Tibial nerve (tissue), 4 donors: ENCODE results near the gene TTC19. TPM values are rescaled to one million over a fixed set of nuclear protein-coding genes. Genes with fewer than 3 reads are reported as not detected.
A peak's percentile ranks its signal among the peaks of the same experiment; 100 is the strongest.

Experiments used
- DNase-seq, 2 donors: peaks; one replicate each; pipeline ENCODE4 v3.0.0-alpha.2; 2019; ENCODE audit warnings: low spot score in 2 of 2
- H3K27ac ChIP-seq, 4 donors: fragments of 200-600 bp; sonication (generic) in 3 of 4; one replicate each; pipeline ENCODE4 v1.5.1; 2017 to 2019; ENCODE audit warnings: mild to moderate bottlenecking in 1 of 4
- H3K27me3 ChIP-seq, 2 donors: fragments of 200-600 bp; sonication (generic) in 1 of 2; one replicate each; pipeline versions ENCODE4 v1.5.1 to v1.6.0; 2017 to 2019
- H3K36me3 ChIP-seq, 3 donors: fragments of 200-600 bp; sonication (generic); one replicate each; pipeline ENCODE4 v1.5.1; 2018 to 2019
- H3K4me1 ChIP-seq, 4 donors: fragments of 200-600 bp; sonication (generic) in 3 of 4; one replicate each; pipeline ENCODE4 v1.5.1; 2017 to 2019
- H3K4me3 ChIP-seq, 4 donors: fragments of 200-600 bp; sonication (generic) in 3 of 4; one replicate each; pipeline ENCODE4 v1.5.1; 2017 to 2019; ENCODE audit warnings: mild to moderate bottlenecking in 1 of 4, moderate library complexity in 1 of 4
- H3K9me3 ChIP-seq, 4 donors: fragments of 200-600 bp; sonication (generic) in 3 of 4; one replicate each; pipeline ENCODE4 v1.5.1; 2017 to 2019
- EP300 ChIP-seq, 2 donors: sonication (generic); formaldehyde crosslinking; IDR thresholded peaks; one replicate each; pipeline ENCODE4 v1.6.1; 2017; ENCODE audit warnings: antibody characterized with exemption in 2 of 2, mild to moderate bottlenecking in 1 of 2
- POLR2A ChIP-seq, 2 donors: fragments of 450-650 bp; IDR thresholded peaks; one replicate each; pipeline ENCODE4 v1.6.1; 2017; ENCODE audit warnings: antibody characterized with exemption in 2 of 2, mild to moderate bottlenecking in 2 of 2, moderate library complexity in 2 of 2
- WGBS, 2 donors: methylation state at CpG; one replicate each; pipeline ENCODE4 v1.1.5; 2018; 5-methylcytosine and 5-hydroxymethylcytosine counted together
- total RNA-seq, 4 donors: library from RNA; depleted of rRNA; stranded (reverse); fragments of >200 nt; gene quantifications; one replicate each; pipeline ENCODE4 v1.1.0, GENCODE V29; 2016
- TF ChIP-seq, protein P1 (sequence below), 5 experiments: fragments of 200-600 bp in 3 of 5; fragments of 450-650 bp in 2 of 5; sonication (generic) in 3 of 5; IDR thresholded peaks; one replicate each; pipeline ENCODE4 v1.5.1; 2016 to 2019; ENCODE audit warnings: antibody characterized with exemption in 5 of 5, mild to moderate bottlenecking in 3 of 5, moderate library complexity in 2 of 5

The TTC19 gene, protein sequence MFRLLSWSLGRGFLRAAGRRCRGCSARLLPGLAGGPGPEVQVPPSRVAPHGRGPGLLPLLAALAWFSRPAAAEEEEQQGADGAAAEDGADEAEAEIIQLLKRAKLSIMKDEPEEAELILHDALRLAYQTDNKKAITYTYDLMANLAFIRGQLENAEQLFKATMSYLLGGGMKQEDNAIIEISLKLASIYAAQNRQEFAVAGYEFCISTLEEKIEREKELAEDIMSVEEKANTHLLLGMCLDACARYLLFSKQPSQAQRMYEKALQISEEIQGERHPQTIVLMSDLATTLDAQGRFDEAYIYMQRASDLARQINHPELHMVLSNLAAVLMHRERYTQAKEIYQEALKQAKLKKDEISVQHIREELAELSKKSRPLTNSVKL
- 100 to 1,000 TPM in 3 of 4 donors, 10 to 100 TPM in 1; 88.3 to 152 (median 124) TPM for total RNA-seq

DNA sequence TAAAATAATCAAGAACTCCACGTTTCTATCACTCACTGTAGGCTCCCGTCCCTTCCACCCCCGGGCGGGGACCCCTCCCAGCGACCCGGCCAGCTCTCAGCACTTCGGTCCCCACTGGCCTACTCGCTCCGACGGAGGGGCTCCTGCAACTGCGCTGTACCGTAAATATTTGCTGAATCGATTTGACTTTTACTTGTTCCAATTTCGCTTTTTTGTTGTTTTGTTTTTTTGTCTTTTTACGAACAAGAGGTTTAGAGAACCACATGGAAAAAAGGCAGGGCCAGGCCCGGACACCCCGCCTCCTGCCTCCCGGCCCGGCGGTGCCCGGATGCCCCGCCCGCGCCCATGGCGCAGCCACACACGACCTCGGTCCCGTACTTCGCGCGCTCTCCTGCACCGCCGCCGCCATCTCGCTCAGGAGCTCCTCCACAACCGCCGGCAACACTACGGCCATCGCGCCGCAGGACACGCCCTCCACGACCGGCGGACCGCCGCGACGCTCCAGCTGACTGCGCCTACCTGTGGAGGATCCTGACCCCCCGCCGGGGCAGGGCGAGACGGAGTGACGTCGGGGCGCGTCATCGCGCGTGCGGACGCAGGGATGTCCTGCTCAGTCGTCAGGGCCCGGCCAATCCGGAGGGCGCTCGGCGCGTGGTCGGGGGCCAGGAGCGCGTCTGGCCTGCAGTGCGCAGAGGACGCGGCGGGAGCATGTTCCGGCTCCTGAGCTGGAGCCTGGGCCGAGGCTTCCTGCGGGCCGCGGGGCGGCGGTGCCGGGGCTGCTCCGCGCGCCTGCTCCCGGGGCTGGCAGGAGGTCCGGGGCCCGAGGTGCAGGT is at the start of gene TTC19, which contains the start of gene ZSWIM7:
TTC19 (plus strand) TSS at position 684 of the 833 bp plus-strand sequence; CDS start at position 709, 25 bp downstream.
ZSWIM7 (minus strand) TSS at position 564 of the 833 bp plus-strand sequence; CDS start at position 454, 110 bp downstream.
- peaks cover 0 to 27% (median 10%) of the 10 kb centered on the region in 4 donors for H3K4me1 ChIP-seq
- no peaks in the 10 kb centered on the region for H3K27me3 ChIP-seq
- peak; percentile 49 to 98 for TF ChIP-seq EP300 (IDR thresholded peaks at IDR 0.05)
- TF ChIP-seq, protein P1, sequence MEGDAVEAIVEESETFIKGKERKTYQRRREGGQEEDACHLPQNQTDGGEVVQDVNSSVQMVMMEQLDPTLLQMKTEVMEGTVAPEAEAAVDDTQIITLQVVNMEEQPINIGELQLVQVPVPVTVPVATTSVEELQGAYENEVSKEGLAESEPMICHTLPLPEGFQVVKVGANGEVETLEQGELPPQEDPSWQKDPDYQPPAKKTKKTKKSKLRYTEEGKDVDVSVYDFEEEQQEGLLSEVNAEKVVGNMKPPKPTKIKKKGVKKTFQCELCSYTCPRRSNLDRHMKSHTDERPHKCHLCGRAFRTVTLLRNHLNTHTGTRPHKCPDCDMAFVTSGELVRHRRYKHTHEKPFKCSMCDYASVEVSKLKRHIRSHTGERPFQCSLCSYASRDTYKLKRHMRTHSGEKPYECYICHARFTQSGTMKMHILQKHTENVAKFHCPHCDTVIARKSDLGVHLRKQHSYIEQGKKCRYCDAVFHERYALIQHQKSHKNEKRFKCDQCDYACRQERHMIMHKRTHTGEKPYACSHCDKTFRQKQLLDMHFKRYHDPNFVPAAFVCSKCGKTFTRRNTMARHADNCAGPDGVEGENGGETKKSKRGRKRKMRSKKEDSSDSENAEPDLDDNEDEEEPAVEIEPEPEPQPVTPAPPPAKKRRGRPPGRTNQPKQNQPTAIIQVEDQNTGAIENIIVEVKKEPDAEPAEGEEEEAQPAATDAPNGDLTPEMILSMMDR (IDR thresholded peaks at IDR 0.05), result peak in 2 of 5 experiments; percentile 49 to 57
- peak; percentile 74 to 98 for TF ChIP-seq POLR2A (IDR thresholded peaks at IDR 0.05)
- peak; percentile 86 to 87 for DNase-seq
- H3K4me3 ChIP-seq, result peak within 1 kb of the TSS; percentile 64 to 89 (median 72)
- H3K9me3 ChIP-seq, result peaks cover 0 to 2% (median 0%) of the 10 kb centered on the region in 4 donors
- 1% methylated on average over 49 to 62 of the region's 91 CpGs for WGBS, 2 donors
- peak within 1 kb of the TSS; percentile 93 to 97 (median 93) for H3K27ac ChIP-seq
- H3K36me3 ChIP-seq, result peaks cover 0 to 34% (median 5%) of the 10 kb centered on the region in 3 donors

- peaks cover 0 to 3% (median 0%) of the 10 kb centered on the region in 4 donors for H3K4me1 ChIP-seq
- DNase-seq, result no peak
- H3K4me3 ChIP-seq, result no peak overlapping the region
- WGBS, 2 donors, result 87 to 91% methylated on average over 5 to 6 of the region's 6 CpGs
- no peaks in the 10 kb centered on the region for H3K36me3 ChIP-seq
- H3K9me3 ChIP-seq, result no peaks in the 10 kb centered on the region
- TF ChIP-seq, protein P1 (IDR thresholded peaks at IDR 0.05), result no peak
- TF ChIP-seq POLR2A (IDR thresholded peaks at IDR 0.05) (no peak), EP300 (IDR thresholded peaks at IDR 0.05) (no peak)
- no peaks in the 10 kb centered on the region for H3K27me3 ChIP-seq
- no peak overlapping the region for H3K27ac ChIP-seq
Observed at GRCh38 chr17:15951368-15952047, 48.1 kb upstream of the TTC19 start.

- no peaks in the 10 kb centered on the region for H3K27me3 ChIP-seq
- H3K9me3 ChIP-seq, result no peaks in the 10 kb centered on the region
- no peaks in the 10 kb centered on the region for H3K36me3 ChIP-seq
- H3K4me1 ChIP-seq, result no peaks in the 10 kb centered on the region
- no peak overlapping the region for H3K27ac ChIP-seq
- WGBS, 2 donors, result 77 to 86% methylated on average over 7 of the region's 7 CpGs
- H3K4me3 ChIP-seq, result no peak overlapping the region
- TF ChIP-seq EP300 (IDR thresholded peaks at IDR 0.05) (no peak), POLR2A (IDR thresholded peaks at IDR 0.05) (no peak)
- TF ChIP-seq, protein P1 (IDR thresholded peaks at IDR 0.05), result no peak
- DNase-seq, result no peak
Observed at GRCh38 chr17:15952048-15952532, 47.5 kb upstream of the TTC19 start.

GRCh38 chr17:15952916-15953790 is 46.5 kb upstream of the TTC19 start:
- no peak for TF ChIP-seq POLR2A (IDR thresholded peaks at IDR 0.05)
- TF ChIP-seq, protein P1 (IDR thresholded peaks at IDR 0.05), result no peak
- TF ChIP-seq EP300 (IDR thresholded peaks at IDR 0.05), result no peak
- whole genome bisulfite sequencing, 2 donors, result 78 to 84% methylated on average over 22 of the region's 22 CpGs

More at GRCh38 chr17:15952916-15953790, 46.5 kb upstream of the TTC19 start:
- Histone ChIP-seq H3K27ac (no peak overlapping the region), H3K36me3 (no peaks in the 10 kb centered on the region), H3K9me3 (no peaks in the 10 kb centered on the region), H3K27me3 (no peaks in the 10 kb centered on the region), H3K4me3 (no peak overlapping the region), H3K4me1 (no peaks in the 10 kb centered on the region)
- DNase-seq, result no peak
